Measurements from ENCODE around the gene CLDN7. TPM values are rescaled to one million over a fixed set of nuclear protein-coding genes. Genes with fewer than 3 reads are reported as not detected.

The CLDN7 gene
- total RNA-seq, 1 donor from 2014 or later = 0.40 TPM

- intact Hi-C loops (cut with micrococcal nuclease) = loop anchor here (1.0 to 2.0 kb wide), 3 partner anchors 19 to 71 kb away; partner anchors contain the start of genes CLDN7, EIF5A and KCTD11
- Mint-ChIP-seq H3K4me1 (peaks cover 10% of the 10 kb centered on the region), H3K9me3 (no peaks in the 10 kb centered on the region), H3K27ac (peak within 1 kb of the TSS; percentile 76), H3K27me3 (peaks cover 32% of the 10 kb centered on the region), H3K36me3 (ENCODE audit: low read depth) (no peaks in the 10 kb centered on the region), H3K4me3 (peak within 1 kb of the TSS; percentile 84)
- DNase-seq = peak; percentile 94
These were observed 19.0 kb upstream of the CLDN7 start, which contains the start of gene SLC2A4 for GRCh38 chr17:7281074-7281952. Gene SLC2A4 (plus strand): TSS chr17:7281718. CDS start chr17:7281935, 217 bp downstream.

GRCh38 chr17:7280519-7281073, 18.3 kb upstream of the CLDN7 start:
- DNase-seq = peak; percentile 93
- H3K9me3 Mint-ChIP-seq = no peaks in the 10 kb centered on the region
- H3K4me1 Mint-ChIP-seq = peaks cover 10% of the 10 kb centered on the region
- peaks cover 32% of the 10 kb centered on the region for H3K27me3 Mint-ChIP-seq
- H3K4me3 Mint-ChIP-seq = peak overlapping the region; percentile 84
- H3K36me3 Mint-ChIP-seq (ENCODE audit: low read depth) = no peaks in the 10 kb centered on the region
- intact Hi-C loops (cut with micrococcal nuclease) = loop anchor here (1.0 to 2.0 kb wide), 5 partner anchors 16 to 156 kb away; partner anchors contain the start of genes CLDN7, EIF5A and KCTD11
- peak overlapping the region; percentile 76 for H3K27ac Mint-ChIP-seq

GRCh38 chr17:7279448-7279847, 17.2 kb upstream of the CLDN7 start:
- no peak for DNase-seq
- Mint-ChIP-seq H3K36me3 (ENCODE audit: low read depth) (no peaks in the 10 kb centered on the region), H3K27ac (no peak overlapping the region), H3K9me3 (no peaks in the 10 kb centered on the region), H3K27me3 (peaks cover 32% of the 10 kb centered on the region), H3K4me3 (no peak overlapping the region), H3K4me1 (peaks cover 10% of the 10 kb centered on the region)
- intact Hi-C loops (cut with micrococcal nuclease) = no loop called here

GRCh38 chr17:7266784-7267183, 4.5 kb upstream of the CLDN7 start:
- Mint-ChIP-seq H3K4me1 (peaks cover 18% of the 10 kb centered on the region), H3K36me3 (ENCODE audit: low read depth) (peaks cover 3% of the 10 kb centered on the region), H3K9me3 (no peaks in the 10 kb centered on the region), H3K4me3 (no peak overlapping the region), H3K27me3 (peaks cover 38% of the 10 kb centered on the region), H3K27ac (no peak overlapping the region)
- DNase-seq = no peak
- intact Hi-C loops (cut with micrococcal nuclease) = no loop called here

GRCh38 chr17:7263801-7264078, 1.5 kb upstream of the CLDN7 start:
- peak overlapping the region; percentile 63 for H3K27ac Mint-ChIP-seq
- H3K36me3 Mint-ChIP-seq (ENCODE audit: low read depth) = peaks cover 15% of the 10 kb centered on the region
- H3K27me3 Mint-ChIP-seq = peaks cover 32% of the 10 kb centered on the region
- peak overlapping the region; percentile 79 for H3K4me3 Mint-ChIP-seq
- no peaks in the 10 kb centered on the region for H3K9me3 Mint-ChIP-seq
- intact Hi-C loops (cut with micrococcal nuclease) = loop anchor here (2.0 kb wide), 1 partner anchor 17 kb away; the partner anchor contains the start of gene SLC2A4
- DNase-seq = no peak
- peaks cover 22% of the 10 kb centered on the region for H3K4me1 Mint-ChIP-seq

GRCh38 chr17:7262935-7263800, 890 bp upstream of the CLDN7 start:
- Mint-ChIP-seq H3K27ac (peak overlapping the region; percentile 63), H3K4me1 (peaks cover 22% of the 10 kb centered on the region), H3K36me3 (ENCODE audit: low read depth) (peaks cover 18% of the 10 kb centered on the region), H3K27me3 (peaks cover 30% of the 10 kb centered on the region), H3K4me3 (peak overlapping the region; percentile 79), H3K9me3 (no peaks in the 10 kb centered on the region)
- intact Hi-C loops (cut with micrococcal nuclease) = loop anchor here (2.0 kb wide), 1 partner anchor 18 kb away; the partner anchor contains the start of gene SLC2A4
- DNase-seq = peak; percentile 70

- Mint-ChIP-seq H3K27ac (peak overlapping the region; percentile 46), H3K36me3 (ENCODE audit: low read depth) (peaks cover 26% of the 10 kb centered on the region)
- intact Hi-C loops (cut with micrococcal nuclease) = loop anchor here (2.0 kb wide), 1 partner anchor 19 kb away; the partner anchor contains the start of gene SLC2A4
These were observed 693 bp downstream of the CLDN7 start for GRCh38 chr17:7261379-7262191.

GRCh38 chr17:7260651-7261378, 1.5 kb downstream of the CLDN7 start:
- intact Hi-C loops (cut with micrococcal nuclease) = no loop called here
- Mint-ChIP-seq H3K36me3 (ENCODE audit: low read depth) (peaks cover 32% of the 10 kb centered on the region), H3K9me3 (no peaks in the 10 kb centered on the region), H3K4me1 (peaks cover 22% of the 10 kb centered on the region), H3K27ac (no peak overlapping the region), H3K27me3 (peaks cover 26% of the 10 kb centered on the region), H3K4me3 (peak overlapping the region; percentile 49)
- peak; percentile 80 for DNase-seq

More at GRCh38 chr17:7261379-7262191, 693 bp downstream of the CLDN7 start:
- H3K9me3 Mint-ChIP-seq = no peaks in the 10 kb centered on the region
- H3K4me1 Mint-ChIP-seq = peaks cover 22% of the 10 kb centered on the region
- peak overlapping the region; percentile 69 for H3K4me3 Mint-ChIP-seq
- peak; percentile 71 for DNase-seq
- peaks cover 26% of the 10 kb centered on the region for H3K27me3 Mint-ChIP-seq

- Mint-ChIP-seq H3K9me3 (no peaks in the 10 kb centered on the region), H3K4me1 (peaks cover 22% of the 10 kb centered on the region), H3K36me3 (ENCODE audit: low read depth) (peaks cover 34% of the 10 kb centered on the region), H3K4me3 (no peak overlapping the region), H3K27me3 (peaks cover 26% of the 10 kb centered on the region), H3K27ac (no peak overlapping the region)
- intact Hi-C loops (cut with micrococcal nuclease) = no loop called here
- no peak for DNase-seq
These were observed 2.1 kb downstream of the CLDN7 start for GRCh38 chr17:7260151-7260550.

- peak overlapping the region; percentile 12 for H3K4me3 Mint-ChIP-seq
- peaks cover 40% of the 10 kb centered on the region for H3K36me3 Mint-ChIP-seq (ENCODE audit: low read depth)
- intact Hi-C loops (cut with micrococcal nuclease) = no loop called here
- no peak for DNase-seq
- H3K4me1 Mint-ChIP-seq = peaks cover 25% of the 10 kb centered on the region
- H3K27me3 Mint-ChIP-seq = peaks cover 24% of the 10 kb centered on the region
- H3K9me3 Mint-ChIP-seq = no peaks in the 10 kb centered on the region
- H3K27ac Mint-ChIP-seq = no peak overlapping the region
These were observed 2.8 kb downstream of the CLDN7 start for GRCh38 chr17:7259555-7259889.

GRCh38 chr17:7258731-7259554, 3.3 kb downstream of the CLDN7 start:
- Mint-ChIP-seq H3K9me3 (no peaks in the 10 kb centered on the region), H3K36me3 (ENCODE audit: low read depth) (peaks cover 42% of the 10 kb centered on the region), H3K27ac (no peak overlapping the region), H3K4me3 (peak overlapping the region; percentile 12), H3K4me1 (peaks cover 25% of the 10 kb centered on the region), H3K27me3 (peaks cover 19% of the 10 kb centered on the region)
- no peak for DNase-seq
- intact Hi-C loops (cut with micrococcal nuclease) = no loop called here
